ENCODE data around the gene DPEP2NB.

The DPEP2NB gene

GRCh38 chr16:68015681-68016080 is at the start of gene DPEP2NB:
DPEP2NB (minus strand) TSS chr16:68015911; CDS start chr16:68015770, 141 bp downstream.
- no peak within 1 kb of the TSS for H3K27ac ChIP-seq (ENCODE audit: low read length)
- H3K4me3 ChIP-seq (ENCODE audit: low read length) = no peak within 1 kb of the TSS
- H3K27me3 ChIP-seq (ENCODE audit: insufficient read depth, low read length) = no peaks in the 10 kb centered on the region
- H3K36me3 ChIP-seq (ENCODE audit: insufficient read depth, low read depth, low read length) = no peaks in the 10 kb centered on the region
- H3K9me3 ChIP-seq (ENCODE audit: insufficient read depth, low read depth, low read length) = no peaks in the 10 kb centered on the region
- no peaks in the 10 kb centered on the region for H3K4me1 ChIP-seq (ENCODE audit: insufficient read depth, low read length)
- no peak within 1 kb of the TSS for H3K9ac ChIP-seq (ENCODE audit: low read depth, low read length)

GRCh38 chr16:68064791-68065365 is 49.2 kb upstream of the DPEP2NB start:
- Histone ChIP-seq H3K4me3 (ENCODE audit: low read length) (no peak overlapping the region), H3K4me1 (ENCODE audit: insufficient read depth, low read length) (no peaks in the 10 kb centered on the region), H3K9me3 (ENCODE audit: insufficient read depth, low read depth, low read length) (no peaks in the 10 kb centered on the region), H3K27ac (ENCODE audit: low read length) (no peak overlapping the region), H3K9ac (ENCODE audit: low read depth, low read length) (no peak overlapping the region), H3K36me3 (ENCODE audit: insufficient read depth, low read depth, low read length) (peaks cover 27% of the 10 kb centered on the region), H3K27me3 (ENCODE audit: insufficient read depth, low read length) (no peaks in the 10 kb centered on the region)

- no peak overlapping the region for H3K27ac ChIP-seq (ENCODE audit: low read length)
- H3K4me3 ChIP-seq (ENCODE audit: low read length) = no peak overlapping the region
- H3K27me3 ChIP-seq (ENCODE audit: insufficient read depth, low read length) = no peaks in the 10 kb centered on the region
- no peaks in the 10 kb centered on the region for H3K9me3 ChIP-seq (ENCODE audit: insufficient read depth, low read depth, low read length)
- peaks cover 32% of the 10 kb centered on the region for H3K36me3 ChIP-seq (ENCODE audit: insufficient read depth, low read depth, low read length)
- no peak overlapping the region for H3K9ac ChIP-seq (ENCODE audit: low read depth, low read length)
- H3K4me1 ChIP-seq (ENCODE audit: insufficient read depth, low read length) = no peaks in the 10 kb centered on the region
Measured at GRCh38 chr16:68062910-68063393, 47.2 kb upstream of the DPEP2NB start.

GRCh38 chr16:68061396-68061795 is 45.7 kb upstream of the DPEP2NB start:
- Histone ChIP-seq H3K27ac (ENCODE audit: low read length) (no peak overlapping the region), H3K36me3 (ENCODE audit: insufficient read depth, low read depth, low read length) (peaks cover 27% of the 10 kb centered on the region), H3K9ac (ENCODE audit: low read depth, low read length) (no peak overlapping the region), H3K27me3 (ENCODE audit: insufficient read depth, low read length) (no peaks in the 10 kb centered on the region), H3K9me3 (ENCODE audit: insufficient read depth, low read depth, low read length) (no peaks in the 10 kb centered on the region), H3K4me3 (ENCODE audit: low read length) (no peak overlapping the region), H3K4me1 (ENCODE audit: insufficient read depth, low read length) (no peaks in the 10 kb centered on the region)

- H3K36me3 ChIP-seq (ENCODE audit: insufficient read depth, low read depth, low read length) = peaks cover 28% of the 10 kb centered on the region
- H3K9ac ChIP-seq (ENCODE audit: low read depth, low read length) = no peak overlapping the region
- no peak overlapping the region for H3K4me3 ChIP-seq (ENCODE audit: low read length)
- H3K27ac ChIP-seq (ENCODE audit: low read length) = no peak overlapping the region
- H3K27me3 ChIP-seq (ENCODE audit: insufficient read depth, low read length) = no peaks in the 10 kb centered on the region
- no peaks in the 10 kb centered on the region for H3K9me3 ChIP-seq (ENCODE audit: insufficient read depth, low read depth, low read length)
- no peaks in the 10 kb centered on the region for H3K4me1 ChIP-seq (ENCODE audit: insufficient read depth, low read length)
Measured at GRCh38 chr16:68059804-68060203, 44.1 kb upstream of the DPEP2NB start.

- peaks cover 49% of the 10 kb centered on the region for H3K36me3 ChIP-seq (ENCODE audit: insufficient read depth, low read depth, low read length)
- H3K4me3 ChIP-seq (ENCODE audit: low read length) = no peak overlapping the region
- no peak overlapping the region for H3K9ac ChIP-seq (ENCODE audit: low read depth, low read length)
- H3K27ac ChIP-seq (ENCODE audit: low read length) = no peak overlapping the region
- H3K27me3 ChIP-seq (ENCODE audit: insufficient read depth, low read length) = no peaks in the 10 kb centered on the region
- H3K4me1 ChIP-seq (ENCODE audit: insufficient read depth, low read length) = no peaks in the 10 kb centered on the region
- H3K9me3 ChIP-seq (ENCODE audit: insufficient read depth, low read depth, low read length) = no peaks in the 10 kb centered on the region
Measured at GRCh38 chr16:68055395-68055794, 39.7 kb upstream of the DPEP2NB start.

- H3K27me3 ChIP-seq (ENCODE audit: insufficient read depth, low read length) = no peaks in the 10 kb centered on the region
- no peaks in the 10 kb centered on the region for H3K9me3 ChIP-seq (ENCODE audit: insufficient read depth, low read depth, low read length)
- H3K4me3 ChIP-seq (ENCODE audit: low read length) = no peak overlapping the region
- H3K4me1 ChIP-seq (ENCODE audit: insufficient read depth, low read length) = no peaks in the 10 kb centered on the region
- peaks cover 52% of the 10 kb centered on the region for H3K36me3 ChIP-seq (ENCODE audit: insufficient read depth, low read depth, low read length)
- no peak overlapping the region for H3K9ac ChIP-seq (ENCODE audit: low read depth, low read length)
- H3K27ac ChIP-seq (ENCODE audit: low read length) = no peak overlapping the region
Measured at GRCh38 chr16:68049449-68049848, 33.7 kb upstream of the DPEP2NB start.

GRCh38 chr16:68047987-68048386 is 32.3 kb upstream of the DPEP2NB start:
- no peaks in the 10 kb centered on the region for H3K27me3 ChIP-seq (ENCODE audit: insufficient read depth, low read length)
- no peak overlapping the region for H3K9ac ChIP-seq (ENCODE audit: low read depth, low read length)
- no peaks in the 10 kb centered on the region for H3K9me3 ChIP-seq (ENCODE audit: insufficient read depth, low read depth, low read length)
- no peak overlapping the region for H3K27ac ChIP-seq (ENCODE audit: low read length)
- no peaks in the 10 kb centered on the region for H3K4me1 ChIP-seq (ENCODE audit: insufficient read depth, low read length)
- H3K36me3 ChIP-seq (ENCODE audit: insufficient read depth, low read depth, low read length) = peaks cover 39% of the 10 kb centered on the region
- no peak overlapping the region for H3K4me3 ChIP-seq (ENCODE audit: low read length)

GRCh38 chr16:68046106-68046505 is 30.4 kb upstream of the DPEP2NB start:
- Histone ChIP-seq H3K9ac (ENCODE audit: low read depth, low read length) (no peak overlapping the region), H3K27me3 (ENCODE audit: insufficient read depth, low read length) (no peaks in the 10 kb centered on the region)

GRCh38 chr16:68041783-68042182 is 26.1 kb upstream of the DPEP2NB start:
- peaks cover 23% of the 10 kb centered on the region for H3K36me3 ChIP-seq (ENCODE audit: insufficient read depth, low read depth, low read length)
- H3K4me1 ChIP-seq (ENCODE audit: insufficient read depth, low read length) = no peaks in the 10 kb centered on the region
- no peaks in the 10 kb centered on the region for H3K9me3 ChIP-seq (ENCODE audit: insufficient read depth, low read depth, low read length)
- no peak overlapping the region for H3K9ac ChIP-seq (ENCODE audit: low read depth, low read length)
- H3K27me3 ChIP-seq (ENCODE audit: insufficient read depth, low read length) = no peaks in the 10 kb centered on the region
- H3K27ac ChIP-seq (ENCODE audit: low read length) = no peak overlapping the region
- no peak overlapping the region for H3K4me3 ChIP-seq (ENCODE audit: low read length)

More at GRCh38 chr16:68046106-68046505, 30.4 kb upstream of the DPEP2NB start:
- no peak overlapping the region for H3K4me3 ChIP-seq (ENCODE audit: low read length)
- no peaks in the 10 kb centered on the region for H3K4me1 ChIP-seq (ENCODE audit: insufficient read depth, low read length)
- H3K36me3 ChIP-seq (ENCODE audit: insufficient read depth, low read depth, low read length) = peaks cover 40% of the 10 kb centered on the region
- H3K9me3 ChIP-seq (ENCODE audit: insufficient read depth, low read depth, low read length) = no peaks in the 10 kb centered on the region
- H3K27ac ChIP-seq (ENCODE audit: low read length) = no peak overlapping the region

GRCh38 chr16:68040506-68041288 is 25.0 kb upstream of the DPEP2NB start:
- Histone ChIP-seq H3K27me3 (ENCODE audit: insufficient read depth, low read length) (no peaks in the 10 kb centered on the region), H3K9me3 (ENCODE audit: insufficient read depth, low read depth, low read length) (no peaks in the 10 kb centered on the region), H3K36me3 (ENCODE audit: insufficient read depth, low read depth, low read length) (peaks cover 23% of the 10 kb centered on the region), H3K27ac (ENCODE audit: low read length) (no peak overlapping the region), H3K4me3 (ENCODE audit: low read length) (no peak overlapping the region), H3K9ac (ENCODE audit: low read depth, low read length) (no peak overlapping the region), H3K4me1 (ENCODE audit: insufficient read depth, low read length) (no peaks in the 10 kb centered on the region)

Data from iPS-20b (cell line).